Panc1 (cell line): ENCODE measurements around the gene FAM13C. TPM values are rescaled to one million over a fixed set of nuclear protein-coding genes. Genes with fewer than 3 reads are reported as not detected.

Experiments
- ATAC-seq: fragments of 200-7000 bp; cut with Tn5 transposase; 2 replicates; pipeline ENCODE4 v1.9.1; 2020; ENCODE audit warnings: mild to moderate bottlenecking, moderate library complexity
- BruUV-seq: library from RNA; stranded (reverse); fragments of 400-500 nt; replicated peaks from 2 replicates; lab custom pipeline; 2021; lab: Mats Ljungman, UMichigan
- CTCF ChIA-PET: fragments of 300-600 bp; sonication (Branson Sonifier 250); formaldehyde crosslinking; loops from one replicate; lab custom pipeline; 2022; ENCODE audit warnings: antibody characterized with exemption; lab: Charles Lee
- POLR2A ChIA-PET: fragments of 300-600 bp; sonication (Branson Sonifier 250); formaldehyde crosslinking; loops from one replicate; lab custom pipeline; 2022; ENCODE audit warnings: antibody characterized with exemption; lab: Charles Lee
- DNase-seq: peaks from one replicate; pipeline ENCODE4 v3.0.0-alpha.2; 2010; ENCODE audit warnings: low read depth, low spot score
- H3K27ac ChIP-seq: 2 replicates; pipeline ENCODE4 v1.5.1; 2011; ENCODE audit warnings: mild to moderate bottlenecking, low read length, inconsistent platforms
- H3K27me3 ChIP-seq: fragments of 200-500 bp; sonication (Bioruptor generic); 2 replicates; pipeline ENCODE4 v1.6.0; 2014; ENCODE audit warnings: low read length, inconsistent platforms; ENCODE audit not compliant: control insufficient read depth, insufficient read depth
- H3K36me3 ChIP-seq: fragments of 200-500 bp; sonication (Bioruptor generic); 2 replicates; pipeline ENCODE4 v1.5.1; 2014; ENCODE audit warnings: inconsistent platforms, mild to moderate bottlenecking, low read length, moderate library complexity; ENCODE audit not compliant: control insufficient read depth, insufficient read depth
- H3K4me1 ChIP-seq: 2 replicates; pipeline ENCODE4 v1.5.1; 2011; ENCODE audit warnings: inconsistent platforms, mild to moderate bottlenecking, low read length, moderate library complexity; ENCODE audit not compliant: control insufficient read depth, insufficient read depth
- H3K4me3 ChIP-seq, 2 experiments: 2 replicates each; pipeline ENCODE4 v1.5.1; 2011 to 2012; ENCODE audit warnings: low read depth in 2 of 2, low read length in 2 of 2, mild to moderate bottlenecking in 2 of 2, inconsistent platforms in 1 of 2, moderate library complexity in 1 of 2
- H3K9me3 ChIP-seq: fragments of 200-500 bp; sonication (Bioruptor generic); 2 replicates; pipeline ENCODE4 v1.5.1; 2014; ENCODE audit warnings: low read depth, mild to moderate bottlenecking, inconsistent platforms, low read length, moderate library complexity; ENCODE audit not compliant: control insufficient read depth, insufficient read depth
- CTCF ChIP-seq: fragments of 450-650 bp; IDR thresholded peaks from 2 replicates; pipeline ENCODE4 v1.5.1; 2017; ENCODE audit warnings: mild to moderate bottlenecking
- POLR2AphosphoS5 ChIP-seq: IDR thresholded peaks from 2 replicates; pipeline ENCODE4 v1.6.1; 2012; ENCODE audit warnings: mild to moderate bottlenecking, low read depth, low read length, moderate library complexity
- REST ChIP-seq, 2 experiments: IDR thresholded peaks; 2 replicates each; pipeline ENCODE4 v1.6.1; 2011 to 2012; ENCODE audit warnings: low read depth in 2 of 2, control low read depth in 1 of 2, low read length in 1 of 2, mild to moderate bottlenecking in 1 of 2, moderate library complexity in 1 of 2; ENCODE audit not compliant: insufficient read depth in 1 of 2
- SIN3A ChIP-seq: IDR thresholded peaks from 2 replicates; pipeline ENCODE4 v1.6.1; 2012; ENCODE audit warnings: low read depth, mild to moderate bottlenecking, low read length, moderate library complexity, borderline replicate concordance; ENCODE audit not compliant: insufficient read depth
- TCF7L2 ChIP-seq: IDR thresholded peaks from 2 replicates; pipeline ENCODE4 v1.6.1; 2011; ENCODE audit warnings: mild to moderate bottlenecking, low read depth, low read length, inconsistent platforms
- in situ Hi-C: cut with HindIII; loops from 2 replicates; pipeline ENCODE4 v1.10.0; 2016; ENCODE audit warnings: low sequenced_read_pairs, low pct_unique_long_range_greater_than_20kb
- intact Hi-C: fragments of 100-400 bp; cut with micrococcal nuclease; formaldehyde crosslinking; loops from one replicate; pipeline ENCODE4 v1.10.0; 2022; ENCODE audit not compliant: unreplicated experiment
- total RNA-seq: library from RNA; stranded (reverse); gene quantifications from one replicate; pipeline ENCODE4 v1.2.1, GENCODE V29; 2021; ENCODE audit not compliant: unreplicated experiment

Gene FAM13C
- total RNA-seq, 1 experiment from 2014 or later = not detected

- Histone ChIP-seq H3K36me3 (no peaks in the 10 kb centered on the region), H3K9me3 (no peaks in the 10 kb centered on the region), H3K27ac (no peak overlapping the region), H3K4me3 (no peak overlapping the region), H3K4me1 (no peaks in the 10 kb centered on the region), H3K27me3 (no peaks in the 10 kb centered on the region)
- intact Hi-C loops = no loop called here
- no peak for DNase-seq
- POLR2A ChIA-PET = no interaction called here
- TF ChIP-seq CTCF (no peak), SIN3A (no peak), TCF7L2 (no peak), POLR2AphosphoS5 (no peak), REST (IDR thresholded peaks at IDR 0.05; ENCODE audit: insufficient read depth in 1 of 2, low read depth in 2 of 2, low read length in 1 of 2) (no peak)
- CTCF ChIA-PET = no interaction called here
- no peak for ATAC-seq
- BruUV-seq = no TSS peak
- in situ Hi-C loops = no loop called here
Observed at GRCh38 chr10:59339351-59339750, 23.0 kb downstream of the FAM13C start.

GRCh38 chr10:59337201-59337652, 25.1 kb downstream of the FAM13C start:
- no peaks in the 10 kb centered on the region for H3K4me1 ChIP-seq
- ATAC-seq (no peak), DNase-seq (no peak)
- BruUV-seq = no TSS peak
- H3K27me3 ChIP-seq = no peaks in the 10 kb centered on the region
- no peak overlapping the region for H3K27ac ChIP-seq
- H3K4me3 ChIP-seq = no peak overlapping the region
- ChIA-PET CTCF (interaction anchor here (0.7 kb wide), 1 partner anchor 669 kb away, joined by 15 read pairs; no protein-coding TSS in a partner anchor), POLR2A (no interaction called here)
- in situ Hi-C loops (no loop called here), intact Hi-C loops (no loop called here)
- TF ChIP-seq POLR2AphosphoS5 (no peak), REST (IDR thresholded peaks at IDR 0.05; ENCODE audit: insufficient read depth in 1 of 2, low read depth in 2 of 2, low read length in 1 of 2) (no peak), CTCF (no peak), TCF7L2 (no peak), SIN3A (no peak)
- no peaks in the 10 kb centered on the region for H3K36me3 ChIP-seq
- no peaks in the 10 kb centered on the region for H3K9me3 ChIP-seq
